ENCODE data around the gene KRTAP1-1. TPM values are rescaled to one million over a fixed set of nuclear protein-coding genes. Genes with fewer than 3 reads are reported as not detected.

KRTAP1-1 gene
- total and polyA plus RNA-seq, 2 experiments from 2014 or later = not detected

- no peaks in the 10 kb centered on the region for H3K79me2 ChIP-seq (replicated peaks; ENCODE audit: insufficient read depth)
- DNase-seq (ENCODE audit: low spot score) = no peak
- H3K9me2 ChIP-seq (ENCODE audit: insufficient read depth) = peaks cover 5% of the 10 kb centered on the region
- H2AFZ ChIP-seq = no peak overlapping the region
- H3K4me1 Mint-ChIP-seq = no peaks in the 10 kb centered on the region
- H3K4me2 ChIP-seq = no peak overlapping the region
- H3K9me3 Mint-ChIP-seq = no peaks in the 10 kb centered on the region; the same call in 2 of the 3 replicates
- H3K4me1 ChIP-seq (ENCODE audit: insufficient read depth) = no peaks in the 10 kb centered on the region
- H3K27ac ChIP-seq (ENCODE audit: low read depth) = no peak overlapping the region
- H3K4me3 ChIP-seq = no peak overlapping the region
- ATAC-seq = no peak
- no peaks in the 10 kb centered on the region for H4K20me1 ChIP-seq (replicated peaks; ENCODE audit: insufficient read depth)
- TF ChIP-seq JUNB (IDR thresholded peaks at IDR 0.05; ENCODE audit: unreplicated experiment) (no peak), ETS1 (IDR thresholded peaks at IDR 0.05) (no peak), ZNF462 (CRISPR knock-in tag; IDR thresholded peaks at IDR 0.05) (no peak), ZNF331 (CRISPR knock-in tag; IDR thresholded peaks at IDR 0.05; ENCODE audit: low read depth) (no peak), STAT1 (IDR thresholded peaks at IDR 0.05; ENCODE audit: unreplicated experiment) (no peak), POLR2AphosphoS5 (IDR thresholded peaks at IDR 0.05; ENCODE audit: low read depth) (no peak), EZH2 (IDR thresholded peaks at IDR 0.05; ENCODE audit: low read depth, unreplicated experiment) (no peak), CREB1 (CRISPR knock-in tag; IDR thresholded peaks at IDR 0.05; ENCODE audit: low read depth) (no peak), ZNF114 (CRISPR knock-in tag; IDR thresholded peaks at IDR 0.05) (no peak), NANOG (IDR thresholded peaks at IDR 0.05; ENCODE audit: borderline replicate concordance) (no peak), REST (IDR thresholded peaks at IDR 0.05; ENCODE audit: unreplicated experiment) (no peak), CTCF (conservative IDR thresholded peaks at IDR 0.05; ENCODE audit: low read depth in 2 of 2) (no peak), EZH2phosphoT487 (IDR thresholded peaks at IDR 0.05; ENCODE audit: unreplicated experiment) (no peak)
- no peaks in the 10 kb centered on the region for H3F3A ChIP-seq (replicated peaks; ENCODE audit: low read depth)
- no peak overlapping the region for H3K4me3 Mint-ChIP-seq
- H3K27ac Mint-ChIP-seq = no peak overlapping the region
- no peaks in the 10 kb centered on the region for H3K27me3 Mint-ChIP-seq (ENCODE audit: insufficient read depth, low read depth, poor library complexity)
- H3K36me3 Mint-ChIP-seq (ENCODE audit: low read depth) = no peaks in the 10 kb centered on the region
- no peaks in the 10 kb centered on the region for H3K36me3 ChIP-seq (ENCODE audit: insufficient read depth)
- H3K27me3 ChIP-seq (ENCODE audit: insufficient read depth) = no peaks in the 10 kb centered on the region
Measured at GRCh38 chr17:41073676-41074075, 32.4 kb upstream of the KRTAP1-1 start.

Measured in GM23338 (cell line).